Measurements from ENCODE around the gene NUP153.
"Not testable (repeated sequence)": the region's sequence is repeated elsewhere in the genome, so short reads cannot be mapped to it uniquely, and the experiment has no call there.

The NUP153 gene

DNA sequence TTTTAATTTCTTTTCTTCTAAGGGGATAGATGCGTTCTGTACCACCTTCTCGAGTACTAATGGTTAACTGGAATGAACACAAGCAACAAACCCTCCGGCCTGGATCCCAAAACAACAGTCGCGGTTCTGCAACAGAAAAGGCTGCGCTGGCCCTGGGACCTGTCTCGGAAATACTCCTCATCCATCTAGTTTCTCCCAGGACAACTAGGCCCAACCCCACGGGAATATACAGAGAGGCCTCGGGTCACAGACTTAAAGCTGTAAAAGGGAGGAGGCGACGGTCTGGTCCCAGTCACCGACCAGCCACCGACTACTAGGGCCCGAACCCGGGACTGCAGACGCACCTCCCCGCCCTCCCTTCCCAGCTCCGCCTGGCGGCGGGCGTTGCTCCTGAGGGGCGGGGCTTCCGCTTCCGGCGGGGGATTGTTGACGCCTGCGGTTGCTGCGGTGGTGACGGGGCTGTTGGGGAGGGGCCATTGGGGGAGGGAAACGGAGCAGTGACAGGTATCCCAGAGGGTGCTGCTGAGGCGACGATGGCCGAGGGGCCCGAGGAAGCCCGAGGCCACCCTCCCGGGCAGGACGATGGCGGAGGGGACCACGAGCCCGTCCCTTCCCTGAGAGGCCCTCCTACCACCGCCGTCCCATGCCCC is 106.7 kb downstream of the NUP153 start, which contains the start of gene FAM8A1:
Gene FAM8A1 (plus strand): TSS at position 426 of the 650 bp plus-strand sequence. CDS start 108 bp downstream, at position 534.
- DNase-seq: peak; percentile 95

DNA sequence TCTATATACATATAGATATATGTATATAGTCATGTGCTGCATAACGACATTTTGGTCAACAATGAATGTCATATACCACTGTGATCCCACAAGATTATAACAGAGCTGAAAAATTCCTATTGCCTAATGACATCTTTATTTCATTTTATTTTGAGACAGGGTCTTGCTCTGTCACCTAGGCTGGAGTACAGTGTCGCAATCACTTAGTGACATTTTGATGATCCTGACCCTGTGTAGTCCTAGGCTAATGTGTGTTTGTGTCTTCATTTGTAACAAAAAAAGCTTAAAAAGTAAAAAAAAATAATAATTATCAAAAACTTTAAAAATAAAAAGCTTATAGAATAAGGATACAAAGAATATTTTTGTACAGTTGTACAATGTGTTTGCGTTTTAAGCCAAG is 110.6 kb downstream of the NUP153 start:
- no peak for DNase-seq

- DNase-seq: no peak
Measured at GRCh38 chr6:17593246-17593645, 113.5 kb downstream of the NUP153 start.

DNA sequence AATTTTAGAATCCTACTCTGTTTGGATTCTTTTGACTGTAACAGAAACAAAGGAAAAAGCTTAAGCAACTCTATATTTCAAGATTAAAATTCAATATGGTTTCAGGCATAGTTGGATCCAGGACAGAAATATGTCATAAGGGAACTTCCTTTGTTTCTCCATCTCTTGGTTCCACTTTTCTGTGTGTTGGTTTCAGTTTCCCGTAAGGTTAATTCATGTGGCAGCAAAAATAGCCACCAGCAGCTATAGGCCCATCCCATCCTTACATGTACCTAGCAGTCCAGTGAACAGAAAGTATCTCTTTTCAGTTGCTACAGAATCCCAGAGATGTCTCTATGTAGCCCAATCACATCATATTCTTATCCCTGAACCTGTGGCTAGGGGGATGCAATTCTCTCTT is 115.4 kb downstream of the NUP153 start:
- no peak for DNase-seq

GRCh38 chr6:17589406-17590096 is 117.2 kb downstream of the NUP153 start:
- DNase-seq: no peak

- no peak for DNase-seq
Measured at GRCh38 chr6:17588011-17588410, 118.7 kb downstream of the NUP153 start.

DNA sequence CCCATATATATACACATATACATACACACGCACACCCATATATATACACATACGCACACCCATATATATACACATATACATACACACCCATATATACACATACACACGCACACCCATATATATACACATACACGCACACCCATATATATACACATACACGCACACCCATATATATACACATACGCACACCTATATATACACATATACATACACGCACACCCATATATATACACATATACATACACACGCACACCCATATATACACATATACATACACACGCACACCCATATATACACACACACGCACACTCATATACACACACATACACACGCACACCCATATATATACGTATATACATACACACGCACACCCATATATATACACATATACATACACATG is 120.1 kb downstream of the NUP153 start:
- DNase-seq: not testable (repeated sequence)

- DNase-seq: no peak
Measured at GRCh38 chr6:17585766-17586490, 120.8 kb downstream of the NUP153 start.

GRCh38 chr6:17584241-17584803 is 122.4 kb downstream of the NUP153 start:
- peak; percentile 60 for DNase-seq

DNA sequence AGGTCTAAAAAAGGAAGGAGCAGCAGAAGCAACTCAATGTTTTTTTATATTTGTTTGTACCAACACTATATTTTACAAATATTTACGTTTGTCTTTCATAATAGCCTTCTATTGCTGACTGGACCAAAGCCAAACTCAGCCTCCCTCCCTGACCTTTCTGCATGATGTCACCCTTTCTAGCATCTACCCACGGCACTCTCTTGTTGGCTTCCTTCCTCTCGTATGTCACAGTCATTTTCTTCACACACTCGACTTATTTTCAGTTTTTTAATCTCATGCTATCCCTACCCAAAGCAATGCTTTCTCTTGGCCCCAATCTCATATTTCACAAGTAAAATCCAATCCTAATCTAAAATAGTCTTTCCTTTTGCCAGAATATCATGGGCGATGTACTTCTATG is 122.9 kb downstream of the NUP153 start:
- no peak for DNase-seq

- not testable (repeated sequence) for DNase-seq
Measured at GRCh38 chr6:17581282-17581681, 125.4 kb downstream of the NUP153 start.

DNA sequence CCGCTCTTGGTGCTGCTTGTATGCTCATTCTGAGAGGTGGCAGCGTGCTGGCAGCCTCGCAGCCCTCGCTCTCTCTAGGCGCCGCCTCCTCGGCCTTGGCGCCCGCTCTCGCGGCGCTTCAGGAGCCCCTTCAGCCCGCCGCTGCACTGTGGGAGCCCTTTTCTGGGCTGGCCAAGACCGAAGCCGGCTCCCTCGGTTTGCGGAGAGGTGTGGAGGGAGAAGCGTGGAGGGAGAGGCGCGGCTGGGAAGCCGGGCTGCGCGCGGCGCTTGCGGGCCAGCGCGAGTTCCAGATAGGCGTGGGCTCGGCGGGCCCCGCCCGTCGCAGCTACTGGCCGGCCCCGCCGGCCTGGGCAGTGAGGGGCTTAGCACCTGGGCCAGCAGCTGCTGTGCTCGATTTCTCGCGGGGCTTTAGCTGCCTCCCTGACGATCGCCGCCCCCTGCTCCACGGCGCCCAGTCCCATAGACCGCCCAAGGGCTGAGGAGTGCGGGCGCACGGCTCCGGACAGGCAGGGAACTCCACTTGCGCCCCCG is 126.1 kb downstream of the NUP153 start:
- DNase-seq: no peak

GRCh38 chr6:17577059-17577458 is 129.7 kb downstream of the NUP153 start:
- DNase-seq: no peak

DNA sequence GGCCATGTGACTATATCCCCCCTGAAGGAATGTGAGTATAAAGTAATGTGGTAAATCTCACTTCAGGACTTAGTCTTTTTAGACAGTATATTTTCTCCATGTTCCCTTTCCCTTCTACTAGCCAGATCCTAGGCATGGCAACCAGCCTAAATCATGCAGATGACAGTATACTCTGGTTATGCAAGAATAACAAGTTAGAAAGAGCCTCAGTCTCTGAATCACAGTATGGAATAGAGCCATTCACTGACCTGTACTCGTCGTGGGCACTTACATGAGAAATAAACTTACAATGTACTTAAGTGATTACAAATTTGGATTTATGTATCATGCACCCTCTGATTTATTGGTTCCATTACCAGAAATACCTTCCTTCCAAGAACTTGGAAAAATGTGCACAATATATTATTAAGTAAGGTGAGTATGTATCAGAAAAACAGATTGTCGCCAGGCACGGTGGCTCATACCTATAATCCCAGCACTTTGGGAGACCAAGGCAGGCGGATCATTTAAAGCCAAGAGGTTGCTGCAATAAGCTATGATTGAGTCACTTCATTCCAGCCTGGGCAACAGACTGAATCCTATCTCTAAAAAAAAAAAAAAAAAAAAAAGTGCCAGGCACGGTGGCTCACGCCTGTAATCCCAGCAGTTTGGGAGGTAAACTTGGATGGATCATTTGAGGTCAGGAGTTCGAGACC is 131.7 kb downstream of the NUP153 start:
- DNase-seq: no peak

DNA sequence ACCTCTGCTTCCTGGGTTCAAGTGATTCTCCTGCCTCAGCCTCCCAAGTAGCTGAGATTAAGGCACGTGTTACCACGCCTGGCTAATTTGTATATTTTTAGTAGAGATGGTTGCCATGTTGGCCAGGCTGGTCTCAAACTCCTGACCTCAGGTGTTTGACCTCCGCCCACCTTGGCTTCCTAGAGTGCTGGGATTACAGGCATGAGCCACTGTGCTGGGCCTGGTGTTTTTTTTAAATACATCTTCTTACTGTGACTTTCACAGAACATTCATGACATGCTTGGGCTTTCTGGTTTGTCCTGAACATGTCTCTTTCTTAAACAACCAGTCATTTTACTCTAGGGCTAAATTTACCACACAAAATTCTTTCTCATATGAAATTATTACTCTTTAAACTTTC is 141.3 kb downstream of the NUP153 start:
- DNase-seq: no peak
